ENCODE results near the gene PARN. TPM values are rescaled to one million over a fixed set of nuclear protein-coding genes. Genes with fewer than 3 reads are reported as not detected.

PARN gene
- total RNA-seq, 1 donor from 2014 or later: 16.8 TPM

DNA sequence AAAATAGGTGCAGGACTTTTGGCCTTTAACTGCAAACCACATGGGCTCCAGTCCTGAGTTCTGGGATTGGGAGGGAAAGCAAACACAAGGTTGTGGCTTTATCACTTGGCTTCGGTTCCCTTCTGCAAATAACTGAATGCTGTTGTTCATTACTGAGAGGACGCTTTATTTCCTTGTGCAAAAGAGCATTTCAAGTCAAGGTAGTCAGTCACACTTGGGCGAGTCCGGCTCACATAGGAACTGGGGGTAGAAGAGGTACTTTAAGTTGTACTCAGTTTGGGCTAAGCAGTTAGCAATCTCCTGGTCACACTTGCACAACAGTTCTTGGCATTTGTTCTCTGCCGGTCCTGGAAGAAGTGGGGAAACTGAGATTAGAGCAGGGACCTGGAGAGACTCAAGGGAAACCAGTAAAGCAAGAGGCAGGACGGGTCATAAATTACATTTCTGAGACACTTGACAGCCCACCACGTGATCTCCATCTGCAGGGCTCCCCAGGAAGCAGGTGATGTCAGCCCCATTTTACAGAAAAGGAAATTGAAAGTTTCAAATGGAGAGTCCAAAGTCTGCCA, 42.4 kb upstream of the PARN start:
- no peak for TF ChIP-seq CTCF (IDR thresholded peaks at IDR 0.05; ENCODE audit: borderline replicate concordance)
- Histone ChIP-seq H3K4me3 (no peak overlapping the region), H3K9me3 (replicated peaks) (no peaks in the 10 kb centered on the region), H3K27me3 (ENCODE audit: low read depth) (peaks cover 6% of the 10 kb centered on the region), H3K4me1 (no peaks in the 10 kb centered on the region), H3K27ac (replicated peaks) (no peak overlapping the region), H3K36me3 (peaks cover 22% of the 10 kb centered on the region)
- no peak for DNase-seq
- intact Hi-C loops (cut with micrococcal nuclease): no loop called here

- no peak overlapping the region for H3K27ac ChIP-seq (replicated peaks)
- intact Hi-C loops (cut with micrococcal nuclease): no loop called here
- no peak overlapping the region for H3K4me3 ChIP-seq
- peaks cover 49% of the 10 kb centered on the region for H3K36me3 ChIP-seq
- no peaks in the 10 kb centered on the region for H3K9me3 ChIP-seq (replicated peaks)
- DNase-seq: no peak
- H3K4me1 ChIP-seq: no peaks in the 10 kb centered on the region
- TF ChIP-seq CTCF (IDR thresholded peaks at IDR 0.05; ENCODE audit: borderline replicate concordance): no peak
- no peaks in the 10 kb centered on the region for H3K27me3 ChIP-seq (ENCODE audit: low read depth)
Measured at GRCh38 chr16:14669776-14670175, 39.7 kb upstream of the PARN start.

GRCh38 chr16:14668556-14669223, 38.6 kb upstream of the PARN start:
- DNase-seq: no peak
- H3K4me3 ChIP-seq: no peak overlapping the region
- intact Hi-C loops (cut with micrococcal nuclease): no loop called here
- H3K27me3 ChIP-seq (ENCODE audit: low read depth): no peaks in the 10 kb centered on the region
- peaks cover 60% of the 10 kb centered on the region for H3K36me3 ChIP-seq
- H3K9me3 ChIP-seq (replicated peaks): no peaks in the 10 kb centered on the region
- no peak for TF ChIP-seq CTCF (IDR thresholded peaks at IDR 0.05; ENCODE audit: borderline replicate concordance)
- no peaks in the 10 kb centered on the region for H3K4me1 ChIP-seq
- H3K27ac ChIP-seq (replicated peaks): no peak overlapping the region

DNA sequence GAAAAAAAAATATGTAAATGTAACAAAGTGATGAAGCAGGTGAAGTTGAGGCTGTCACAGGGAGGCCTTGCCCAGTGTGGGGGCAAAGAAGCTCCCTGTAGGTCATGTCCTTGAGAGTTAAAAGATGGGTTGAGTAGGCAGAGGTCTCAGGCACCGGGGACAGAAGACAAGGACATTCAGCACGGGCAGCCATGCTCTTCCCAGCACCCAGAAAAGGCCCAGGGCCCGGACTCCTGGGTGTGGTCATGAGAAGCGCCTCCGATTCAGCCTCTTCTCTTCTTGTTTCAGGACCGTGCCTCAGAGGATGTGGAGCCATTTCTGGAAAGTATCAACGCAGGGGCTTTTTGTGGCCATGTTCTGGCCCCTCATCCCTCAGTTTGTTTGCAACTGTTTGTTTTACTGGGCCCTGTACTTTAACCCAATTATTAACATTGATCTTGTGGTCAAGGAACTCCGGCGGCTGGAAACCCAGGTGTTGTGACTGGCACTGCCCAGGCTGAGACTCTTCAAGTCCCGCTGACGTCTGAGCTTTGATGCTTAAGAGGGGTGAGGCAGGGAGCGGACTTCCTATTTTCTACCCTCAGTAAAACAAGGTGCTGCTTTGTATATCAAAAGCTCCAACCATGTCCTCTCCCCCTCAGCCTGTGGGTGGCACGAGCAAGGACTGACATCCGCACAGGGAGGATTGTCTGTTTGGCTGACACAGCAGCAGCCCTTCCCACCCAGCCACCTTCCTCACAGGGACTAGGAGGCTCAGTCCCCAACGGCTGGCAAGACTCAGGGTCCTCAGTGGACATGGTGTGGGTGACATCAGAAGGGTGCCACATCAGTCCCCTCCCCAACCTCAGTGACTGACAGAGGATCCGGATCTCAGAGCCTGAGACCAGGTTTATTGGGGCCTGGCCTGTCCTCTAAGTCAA, 37.5 kb upstream of the PARN start:
- H3K36me3 ChIP-seq: peaks cover 71% of the 10 kb centered on the region
- DNase-seq: no peak
- H3K4me3 ChIP-seq: no peak overlapping the region
- H3K9me3 ChIP-seq (replicated peaks): no peaks in the 10 kb centered on the region
- no peak overlapping the region for H3K27ac ChIP-seq (replicated peaks)
- intact Hi-C loops (cut with micrococcal nuclease): no loop called here
- no peaks in the 10 kb centered on the region for H3K27me3 ChIP-seq (ENCODE audit: low read depth)
- no peaks in the 10 kb centered on the region for H3K4me1 ChIP-seq
- no peak for TF ChIP-seq CTCF (IDR thresholded peaks at IDR 0.05; ENCODE audit: borderline replicate concordance)

- no peaks in the 10 kb centered on the region for H3K4me1 ChIP-seq
- H3K4me3 ChIP-seq: no peak overlapping the region
- H3K27ac ChIP-seq (replicated peaks): no peak overlapping the region
- no peaks in the 10 kb centered on the region for H3K9me3 ChIP-seq (replicated peaks)
- no peak for DNase-seq
- intact Hi-C loops (cut with micrococcal nuclease): no loop called here
- no peaks in the 10 kb centered on the region for H3K27me3 ChIP-seq (ENCODE audit: low read depth)
- peaks cover 92% of the 10 kb centered on the region for H3K36me3 ChIP-seq
- no peak for TF ChIP-seq CTCF (IDR thresholded peaks at IDR 0.05; ENCODE audit: borderline replicate concordance)
Measured at GRCh38 chr16:14658063-14658462, 28.0 kb upstream of the PARN start.
